GM19240 (cell line): Measurements from ENCODE around the gene SEMA5A.

ENCODE experiments used
- DNase-seq: peaks from one replicate; pipeline ENCODE4 v3.0.0; 2011; ENCODE audit warnings: low spot score; ENCODE audit not compliant: insufficient read length

SEMA5A gene

DNA sequence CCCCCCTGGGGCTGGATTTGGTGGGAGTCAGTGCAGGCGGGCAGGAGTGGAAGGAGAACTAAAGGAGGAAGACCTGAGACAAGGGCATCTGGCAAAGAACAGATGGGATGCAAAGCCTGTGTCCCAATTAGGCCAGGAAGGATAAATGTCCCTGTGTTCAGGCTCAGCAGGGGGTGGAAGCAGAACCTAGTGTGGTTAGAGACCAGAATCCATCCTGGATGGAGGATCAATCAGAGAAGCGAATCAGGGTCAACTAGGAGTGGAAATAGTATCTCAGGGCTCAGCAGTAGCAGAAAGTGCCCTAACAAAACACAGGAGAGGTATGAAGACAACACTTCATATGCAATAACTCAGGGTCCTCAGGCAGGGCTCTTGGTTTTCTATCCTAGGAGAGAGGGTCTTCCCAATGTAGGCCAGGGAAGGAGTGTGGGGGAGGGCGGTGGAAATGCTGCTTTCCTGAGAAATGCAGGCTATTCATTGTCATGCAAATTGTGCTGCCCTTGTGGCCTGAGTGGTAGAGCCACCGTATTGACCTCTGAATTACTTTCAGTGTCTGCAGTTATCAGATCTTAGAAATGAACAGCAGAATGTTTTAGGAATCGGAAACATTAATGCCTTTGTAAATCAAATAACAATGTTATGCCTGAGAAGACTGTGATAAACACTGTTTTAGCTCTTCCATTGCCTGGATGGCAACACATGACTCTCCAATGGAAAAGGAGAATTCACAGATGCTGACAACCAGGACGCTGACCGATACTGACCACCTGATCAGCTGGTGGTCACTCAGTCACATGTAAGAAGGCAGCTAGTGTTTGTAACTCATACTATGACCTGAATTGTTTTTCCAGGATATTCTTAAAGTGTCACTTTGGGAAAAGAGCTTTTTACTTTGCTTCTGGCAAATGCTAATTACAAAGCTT, 323.6 kb downstream of the SEMA5A start:
- DNase-seq = no peak

DNA sequence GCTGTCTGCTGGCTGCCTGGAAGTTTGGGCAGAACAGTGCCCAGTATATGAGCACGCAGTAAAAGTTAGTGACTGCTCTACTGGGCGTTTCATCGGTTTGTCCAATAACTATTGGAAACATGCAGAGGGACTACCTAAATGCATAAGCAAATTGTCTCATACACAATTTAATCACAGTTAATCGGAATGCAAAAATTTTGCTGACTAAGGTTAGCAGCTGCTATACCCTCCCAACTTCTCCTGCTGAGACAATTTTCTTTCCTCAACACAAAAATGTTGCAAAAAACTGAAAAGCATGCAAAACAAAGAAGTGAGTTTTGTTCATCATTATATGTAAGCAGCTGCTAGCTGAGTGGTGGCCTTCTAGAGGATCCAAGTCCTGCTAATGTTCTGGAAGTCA, 327.5 kb downstream of the SEMA5A start:
- DNase-seq = no peak

DNA sequence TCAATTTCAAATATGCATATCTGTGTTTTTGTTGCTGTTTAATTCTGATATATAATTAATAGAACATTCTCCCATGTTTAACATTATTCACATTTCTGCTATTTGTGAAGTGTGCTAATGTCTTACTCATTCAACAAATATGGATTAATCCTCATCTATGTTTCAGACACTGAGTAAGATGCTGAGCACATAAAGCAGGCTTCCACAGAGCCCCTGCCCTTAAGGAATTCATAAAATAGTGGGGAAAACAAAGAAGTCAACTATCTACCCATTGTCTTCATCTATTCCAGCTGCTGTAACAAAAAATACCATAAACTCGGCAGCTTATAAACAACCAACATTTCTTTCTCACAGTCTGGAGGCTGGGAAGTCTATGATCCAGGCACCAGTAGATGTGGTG, 333.3 kb downstream of the SEMA5A start:
- DNase-seq = no peak

DNA sequence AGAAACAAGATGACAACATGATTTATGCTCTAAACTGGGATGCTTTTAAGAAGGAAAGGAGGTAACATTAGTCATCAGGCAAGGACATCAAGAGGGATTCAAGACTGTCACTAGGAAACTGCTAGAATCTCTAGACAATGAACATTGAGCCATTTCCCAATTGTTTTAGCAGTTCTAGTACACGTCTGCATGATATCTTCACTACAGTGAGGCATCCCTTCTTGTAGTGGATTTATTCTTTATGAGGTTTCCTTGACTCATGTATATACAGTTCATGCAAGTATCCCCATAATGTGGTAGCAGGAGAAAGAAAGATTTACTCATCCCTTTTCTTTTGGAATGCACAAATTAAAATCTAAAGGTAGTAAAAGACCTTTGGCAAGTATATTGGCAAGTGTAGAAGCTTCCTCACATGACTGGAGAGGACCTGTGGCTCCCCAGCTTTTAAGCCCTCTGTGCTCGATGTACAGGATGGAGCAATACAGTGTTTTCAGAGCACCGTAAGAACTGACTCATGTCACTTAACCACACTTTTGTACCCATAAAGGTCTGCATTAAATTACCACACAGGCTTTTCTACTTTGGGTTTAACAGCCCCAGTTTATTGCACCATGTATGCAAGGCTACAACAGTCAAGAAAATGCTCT, 335.9 kb downstream of the SEMA5A start:
- no peak for DNase-seq

DNA sequence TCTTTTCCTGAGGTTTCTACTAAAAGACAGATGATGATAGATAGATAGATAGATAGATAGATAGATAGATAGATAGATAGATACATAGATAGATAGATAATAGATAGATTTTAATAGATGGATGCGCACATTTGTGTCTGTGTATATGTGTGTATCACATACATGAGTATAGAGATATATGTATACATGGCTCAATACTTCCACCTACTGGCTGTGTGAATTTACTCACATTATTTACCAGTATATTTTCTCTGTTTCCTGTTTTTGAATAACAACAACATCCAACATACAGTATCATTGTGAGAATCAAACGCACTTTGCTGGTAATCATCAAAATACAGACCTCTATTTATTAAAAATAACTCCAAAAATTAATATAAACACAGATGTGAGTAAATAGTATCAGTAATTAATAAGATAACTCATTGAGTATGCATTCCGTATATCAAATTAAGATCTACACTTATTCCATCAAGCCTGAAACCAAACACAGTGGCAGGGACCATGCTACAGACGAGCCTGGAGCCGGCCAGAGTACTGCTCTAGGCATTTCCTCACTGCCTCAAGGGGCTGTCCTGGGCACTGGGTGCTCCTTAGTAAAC, 338.0 kb downstream of the SEMA5A start:
- no peak for DNase-seq

DNA sequence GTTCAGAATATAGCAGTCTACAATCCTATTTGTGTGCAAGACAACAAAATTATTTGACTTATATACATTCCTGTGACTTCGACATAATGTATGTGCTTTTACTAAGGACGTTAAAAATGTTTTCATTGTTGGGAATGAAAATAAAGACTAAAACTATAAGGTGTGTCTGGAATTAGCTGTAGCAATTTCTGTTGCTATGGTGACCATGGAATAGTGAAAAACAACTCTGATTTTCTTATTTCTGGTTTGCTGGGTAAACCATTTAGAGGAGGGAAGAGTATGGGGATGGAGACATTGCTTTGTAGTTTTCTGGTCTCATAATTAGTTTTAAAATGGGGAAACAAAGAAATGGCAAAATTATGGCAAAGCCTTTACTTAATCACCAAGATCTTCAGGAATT, 343.2 kb downstream of the SEMA5A start:
- DNase-seq = no peak

DNA sequence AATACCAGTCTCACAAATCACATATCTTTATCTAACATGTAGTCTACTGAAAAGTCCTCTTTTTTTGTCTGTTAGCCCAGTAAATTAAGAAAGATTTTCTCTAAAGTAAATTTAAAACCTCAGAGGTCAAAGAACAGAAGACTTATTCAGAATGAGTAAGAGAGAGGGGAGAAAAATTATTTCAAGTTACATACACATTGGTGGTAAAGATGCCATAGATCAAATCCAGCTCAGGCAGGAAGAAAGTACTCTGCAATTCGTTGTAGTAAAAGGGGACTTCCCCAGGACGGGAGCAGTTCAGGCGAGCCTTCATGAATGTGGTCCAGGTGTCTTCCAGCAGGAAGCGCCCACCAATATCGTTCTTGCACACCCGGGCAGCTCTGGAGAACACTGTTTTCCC, 344.1 kb downstream of the SEMA5A start:
- no peak for DNase-seq

DNA sequence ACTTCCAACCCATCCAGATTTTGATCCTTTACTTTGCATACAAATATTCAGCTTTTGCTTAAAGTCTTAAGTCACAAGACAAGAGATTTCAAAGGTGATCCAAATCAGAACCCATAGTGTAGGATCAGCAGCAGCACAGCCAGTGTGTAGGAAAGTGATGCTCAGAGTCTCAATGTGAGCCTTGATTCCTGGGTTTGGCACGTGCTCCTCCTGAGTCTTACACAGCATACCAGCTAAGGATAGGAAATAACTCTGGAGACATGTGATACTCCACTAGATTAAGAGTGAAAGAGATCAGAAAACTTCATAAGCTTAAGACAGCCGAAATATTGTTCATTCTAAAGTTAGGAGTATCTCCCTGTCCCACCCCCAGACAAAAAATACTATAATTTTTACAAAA, 344.9 kb downstream of the SEMA5A start:
- no peak for DNase-seq

DNA sequence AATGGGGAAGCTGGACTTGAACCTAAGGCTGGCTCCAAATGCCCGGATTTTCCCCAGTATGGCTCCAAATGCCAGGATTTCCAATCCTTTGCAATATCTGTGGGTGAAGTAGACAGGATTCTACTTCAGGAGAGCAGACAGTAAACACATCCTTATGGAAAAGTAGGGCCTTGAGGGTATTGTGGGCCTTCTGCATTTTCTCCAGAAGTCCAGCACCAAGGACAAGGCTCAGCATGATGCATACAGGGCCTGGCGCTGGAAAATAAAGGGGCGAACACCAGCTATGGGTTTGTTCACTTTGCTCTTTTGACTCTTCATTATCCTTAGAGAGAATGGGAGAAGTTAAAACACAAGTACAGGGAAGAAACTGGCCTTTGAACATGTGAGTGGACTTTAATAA, 347.5 kb downstream of the SEMA5A start:
- DNase-seq = no peak

DNA sequence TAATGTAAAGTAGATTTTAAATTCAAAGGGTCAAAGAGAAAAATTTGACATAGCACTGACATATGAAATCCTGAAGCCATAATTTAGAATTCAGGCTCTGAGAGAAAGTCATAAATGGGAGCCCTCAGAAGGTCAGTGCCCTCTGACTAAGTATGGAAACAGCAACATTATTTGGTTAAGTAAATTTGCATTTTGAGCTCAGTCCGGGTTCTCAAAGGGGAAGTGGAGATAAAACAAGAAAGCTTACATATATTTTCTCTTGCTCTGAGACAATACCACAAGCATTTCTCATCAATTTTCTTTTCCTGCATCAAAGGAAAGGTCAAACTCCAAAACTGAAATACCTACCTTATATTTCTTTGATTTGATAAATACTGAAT, 348.0 kb downstream of the SEMA5A start:
- DNase-seq = peak; percentile 5

DNA sequence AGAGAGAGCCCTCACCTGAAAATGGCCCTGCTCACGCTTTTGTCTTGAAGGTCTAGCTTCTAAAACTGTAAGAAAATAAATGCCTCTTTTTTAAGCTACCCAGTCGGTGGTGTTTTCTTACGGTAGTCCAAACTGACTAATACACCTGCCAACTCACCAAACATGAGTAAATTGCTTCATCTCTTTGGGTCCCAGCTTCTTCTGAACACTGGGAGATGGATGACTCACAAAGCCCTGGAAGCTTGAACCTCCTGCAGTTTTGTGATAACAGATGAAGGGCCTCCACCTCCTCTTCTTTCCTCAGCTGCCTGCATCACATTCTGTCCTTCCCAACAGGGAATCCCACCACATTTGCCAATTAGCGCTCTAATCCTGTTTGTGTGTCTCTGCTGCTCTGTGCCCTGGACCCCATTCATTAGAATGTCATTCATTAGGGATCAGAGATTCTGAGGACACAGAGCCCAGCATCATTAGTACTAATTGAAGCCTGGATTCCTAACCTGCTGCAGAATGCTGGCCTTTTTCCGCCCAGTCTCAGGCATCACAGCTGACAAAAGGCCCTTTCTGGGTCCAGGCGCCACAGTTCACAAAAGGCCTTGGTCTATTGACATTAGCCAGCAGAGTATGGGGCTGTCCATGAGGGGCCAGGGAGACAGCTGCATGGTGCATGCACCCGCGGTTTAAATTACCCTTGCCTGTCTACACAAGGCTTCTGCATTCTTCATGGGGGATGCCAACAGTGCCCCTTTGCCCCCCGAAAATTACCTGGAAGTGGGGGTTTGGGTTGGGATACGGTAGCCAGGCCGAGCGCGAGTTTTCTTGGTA, 349.3 kb downstream of the SEMA5A start:
- DNase-seq = no peak

DNA sequence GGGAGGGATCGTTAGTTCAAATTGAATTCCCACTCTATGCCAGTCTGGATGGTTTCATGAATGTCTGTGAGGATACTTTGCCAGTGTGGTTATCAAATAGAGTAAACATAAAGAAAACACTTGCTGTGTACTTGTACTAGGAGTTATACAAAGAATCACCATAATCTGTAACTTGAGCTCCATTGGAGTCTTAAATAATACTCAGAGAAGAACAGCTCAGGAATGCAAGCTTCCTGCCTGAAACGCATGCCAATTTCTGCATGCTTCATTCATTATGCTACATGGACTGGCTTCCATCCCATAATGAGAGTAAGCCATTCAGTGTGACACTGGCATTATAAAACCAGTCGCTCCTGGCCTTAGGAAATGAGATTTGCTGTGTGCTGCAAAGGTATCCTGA, 351.4 kb downstream of the SEMA5A start:
- no peak for DNase-seq

DNA sequence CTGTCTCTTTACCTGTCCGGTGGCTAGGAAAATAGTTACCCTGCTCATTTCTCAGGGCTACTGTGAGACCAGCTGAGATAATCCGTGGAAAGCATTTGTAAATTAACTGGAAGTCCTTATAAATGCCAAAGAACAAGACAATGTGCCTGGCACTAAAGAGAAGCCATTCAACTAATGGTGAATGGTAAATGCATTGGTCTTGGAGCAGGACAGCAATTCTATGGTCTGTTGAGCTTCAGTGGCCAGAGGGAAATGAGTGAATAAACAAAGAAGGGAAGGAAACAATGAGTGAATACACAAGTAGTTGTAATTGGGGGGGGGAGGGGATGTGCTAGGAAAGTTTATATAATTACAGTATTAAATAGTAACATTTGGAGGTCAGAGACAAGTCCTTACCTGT, 353.6 kb downstream of the SEMA5A start:
- DNase-seq = no peak

DNA sequence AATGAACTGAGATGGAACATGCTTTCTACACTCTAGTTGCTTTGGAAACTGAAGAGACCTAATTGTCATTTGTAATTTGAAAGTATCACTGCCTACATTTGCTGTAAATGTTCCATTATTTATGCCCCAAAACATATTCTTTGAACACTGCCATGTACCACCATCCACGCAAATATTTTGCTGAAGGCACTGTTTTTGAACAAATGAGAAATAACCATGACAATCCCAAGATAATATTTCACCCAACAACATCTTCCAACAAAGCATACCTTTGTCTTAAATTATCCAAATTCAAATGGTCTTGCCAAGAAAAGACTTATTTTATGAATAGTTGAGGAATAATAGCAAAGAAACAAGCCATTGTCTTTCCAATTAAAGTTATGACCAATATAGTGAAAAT, 356.2 kb downstream of the SEMA5A start:
- DNase-seq = no peak

DNA sequence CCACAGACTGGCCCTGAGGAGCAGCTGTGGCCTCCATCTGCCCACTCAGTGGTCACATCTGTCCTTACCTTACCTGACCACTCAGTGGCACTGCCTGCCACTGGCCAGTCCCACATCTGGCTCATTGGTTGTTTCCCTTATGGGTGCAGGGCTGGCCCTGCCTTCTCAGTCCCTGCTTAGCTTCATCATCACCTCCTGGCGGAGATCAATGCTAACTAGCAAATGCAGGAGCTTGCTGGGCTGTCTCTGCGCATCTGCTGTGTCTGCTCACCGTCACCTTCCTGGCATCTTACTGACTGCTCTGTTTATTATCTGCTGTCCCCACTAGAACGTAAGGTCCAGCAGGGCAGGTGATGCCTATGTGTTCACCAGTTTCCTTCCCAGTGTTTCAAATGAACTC, 356.9 kb downstream of the SEMA5A start:
- DNase-seq = no peak

DNA sequence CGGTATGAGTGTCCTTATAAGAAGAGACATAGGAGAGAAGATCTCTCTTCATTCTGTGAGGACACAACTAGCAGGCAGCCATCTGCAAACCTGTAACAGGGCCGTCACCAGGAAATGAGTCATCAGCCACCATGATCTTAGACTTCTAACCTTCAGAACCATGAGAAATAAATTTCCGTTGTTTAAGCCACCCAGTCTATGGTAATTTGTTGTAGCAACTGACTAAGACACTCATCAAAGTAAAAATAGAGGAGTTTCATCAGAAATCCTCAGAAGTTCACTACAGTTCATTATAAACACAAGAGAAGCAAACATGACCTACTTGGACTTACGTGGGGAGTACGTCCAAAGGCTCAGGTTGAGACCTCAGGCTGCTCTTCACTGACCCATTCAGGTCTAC, 357.7 kb downstream of the SEMA5A start:
- DNase-seq = no peak

DNA sequence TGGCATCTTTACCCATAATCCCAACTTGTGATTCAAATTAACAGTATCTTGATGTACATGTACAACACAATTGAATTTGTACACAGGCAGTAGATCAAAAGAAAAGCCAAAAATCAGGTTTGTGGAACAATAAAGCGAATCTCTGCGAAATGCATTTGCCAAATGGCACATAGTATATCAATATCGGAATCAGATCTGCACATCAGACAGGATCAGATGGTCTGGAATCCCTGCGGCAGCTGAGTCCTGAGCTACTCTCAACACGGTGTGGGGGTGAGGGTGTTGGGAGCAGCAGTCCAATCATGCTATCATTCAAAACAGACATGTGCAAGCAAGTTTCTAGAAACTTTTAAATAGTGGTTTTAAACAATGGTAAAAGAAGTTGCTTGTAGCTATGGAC, 358.3 kb downstream of the SEMA5A start:
- DNase-seq = no peak

DNA sequence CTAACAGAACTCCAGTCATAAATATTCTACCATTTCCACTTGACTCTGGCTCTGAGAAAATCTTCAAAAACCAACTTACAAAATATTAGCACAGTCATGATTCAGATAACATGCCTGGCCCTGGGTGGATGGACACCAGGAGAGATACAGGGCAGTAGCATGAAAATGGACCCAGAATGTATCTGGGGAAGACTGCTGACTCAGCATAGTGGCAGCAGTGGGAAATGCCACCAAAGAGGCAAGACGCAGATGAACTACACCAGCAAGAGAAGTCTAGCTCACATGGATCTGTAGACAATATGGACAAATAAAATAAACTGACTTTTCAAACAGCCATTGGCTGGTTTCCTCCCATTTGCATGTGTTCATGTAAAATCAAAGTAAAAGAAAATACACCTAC, 359.8 kb downstream of the SEMA5A start:
- DNase-seq = no peak

DNA sequence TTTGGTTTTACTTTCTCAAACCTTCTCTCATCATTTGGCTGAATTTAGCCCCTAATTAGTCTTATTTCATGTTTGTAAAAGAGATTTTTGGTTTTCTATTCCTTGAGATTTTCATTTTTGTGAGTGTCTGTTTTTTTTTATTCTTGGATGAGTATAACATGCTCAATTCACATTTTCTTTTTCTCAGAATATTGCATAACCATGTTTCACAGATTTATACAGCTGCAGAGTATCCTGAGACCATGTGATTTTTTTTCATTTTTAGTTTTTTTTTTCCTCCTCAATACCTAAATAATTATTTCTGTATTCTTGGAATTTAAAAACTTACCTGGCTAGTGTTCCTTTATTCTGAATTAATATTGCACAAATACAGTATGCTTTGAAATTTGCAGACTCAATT, 361.9 kb downstream of the SEMA5A start:
- DNase-seq = no peak

DNA sequence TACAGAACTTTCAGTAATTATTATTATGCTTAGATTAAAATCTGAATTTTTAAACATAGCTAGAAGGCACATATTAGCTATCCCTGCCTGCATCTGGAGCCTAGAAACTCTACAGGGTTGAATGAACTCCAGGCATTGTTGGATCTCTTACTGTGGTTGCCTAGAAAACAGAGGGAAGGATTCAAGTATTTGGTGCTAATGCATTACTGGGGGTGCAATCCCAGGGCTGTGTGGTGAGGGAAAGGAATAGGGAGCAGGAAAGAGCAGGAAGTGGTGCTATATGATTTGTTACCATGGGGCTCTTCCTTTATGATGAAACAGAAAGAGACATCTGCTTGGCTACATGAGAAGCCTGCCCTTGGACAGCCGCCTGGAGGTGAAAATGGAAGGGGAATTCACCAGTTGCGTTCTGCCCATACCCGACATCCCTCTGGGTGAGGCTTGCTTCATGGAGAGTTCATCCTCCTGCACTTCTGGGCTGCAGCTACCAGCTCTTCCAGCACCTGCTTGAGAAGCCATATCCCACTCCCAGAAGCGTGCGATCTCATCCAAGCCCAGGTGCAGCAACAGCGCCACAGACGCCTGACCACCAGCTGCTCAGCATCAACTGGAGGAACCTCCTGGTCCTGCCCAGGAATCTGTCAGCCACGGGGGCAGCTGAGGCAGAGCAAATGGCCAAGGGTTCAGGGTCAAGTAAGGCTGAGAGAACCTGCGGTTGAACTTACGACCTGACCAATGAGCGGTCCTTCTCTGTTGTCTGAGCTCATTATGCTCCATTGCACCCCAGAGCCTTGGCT, 362.8 kb downstream of the SEMA5A start:
- DNase-seq = no peak

DNA sequence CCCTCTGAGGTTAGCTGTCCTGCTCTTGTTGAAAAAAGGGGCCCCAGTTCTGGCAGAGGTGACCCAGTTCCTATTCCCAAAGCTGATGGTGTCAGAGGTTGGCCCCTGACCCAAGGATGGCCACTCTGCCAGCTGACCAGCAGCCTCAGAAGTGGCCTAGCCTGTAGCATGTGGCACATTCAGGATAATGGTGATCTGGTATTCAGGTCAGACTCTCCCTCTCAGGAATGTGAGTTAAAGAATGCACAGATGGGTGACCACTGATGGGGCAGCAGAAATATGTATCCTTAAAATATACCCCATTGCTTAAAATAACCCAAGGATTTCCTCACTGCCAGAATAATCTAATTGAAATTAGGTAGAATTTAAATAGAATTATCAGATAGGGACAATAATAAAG, 369.2 kb downstream of the SEMA5A start:
- DNase-seq = no peak
